ENCODE data around the gene RNF157.

The RNF157 gene

DNA sequence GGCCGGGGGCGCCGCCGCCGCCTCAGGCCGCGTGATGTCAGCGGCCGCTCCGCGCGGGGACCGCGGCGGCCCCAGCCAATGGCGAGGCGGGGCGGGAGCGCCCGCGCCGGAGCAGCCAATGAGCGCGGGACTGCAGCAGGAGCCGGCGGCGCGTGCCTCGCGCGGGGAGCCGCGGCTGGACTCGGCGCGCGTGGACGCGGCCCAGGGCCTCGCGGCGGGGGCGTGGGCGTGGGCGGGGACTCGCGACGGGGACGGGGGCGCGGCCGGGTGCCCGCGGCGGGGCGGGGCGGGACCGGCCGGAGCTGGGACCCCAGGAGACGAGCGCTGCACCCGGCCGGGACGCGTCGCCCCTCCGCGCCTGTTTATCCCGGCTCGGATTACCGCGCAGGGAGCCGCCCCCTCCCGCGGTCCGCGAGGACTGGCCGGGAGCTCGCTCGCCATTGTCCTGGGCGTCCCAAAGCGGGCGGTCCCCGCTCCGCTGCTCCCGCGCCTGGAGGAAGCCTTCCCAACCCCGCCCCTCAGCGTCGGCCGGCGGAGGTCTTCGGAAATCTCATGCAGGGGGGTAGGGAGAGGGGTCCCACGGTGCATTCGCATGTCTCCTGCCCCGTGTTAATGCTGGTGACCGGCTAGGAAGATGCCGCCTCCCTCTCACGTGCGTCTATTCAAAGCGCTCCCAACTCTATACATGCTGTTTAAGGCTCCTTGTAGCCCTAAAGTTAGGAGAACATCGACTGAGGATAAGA is at the start of gene RNF157:
Gene RNF157, minus strand, starts transcription at position 33 of the 743 bp plus-strand sequence. CDS start 253 bp downstream, outside the sequence.
- Histone ChIP-seq H3K9me3 (ENCODE audit: low read depth, low read length) (no peaks in the 10 kb centered on the region), H3K27ac (no peak within 1 kb of the TSS), H3K36me3 (ENCODE audit: insufficient read depth, low read length) (no peaks in the 10 kb centered on the region), H3K4me3 (peak within 1 kb of the TSS; percentile 79), H3K9ac (ENCODE audit: insufficient read length) (peak within 1 kb of the TSS; percentile 45)
- DNase-seq (ENCODE audit: low read depth, low spot score) = no peak
- TF ChIP-seq EZH2 (IDR thresholded peaks at IDR 0.05) (no peak), POLR2AphosphoS5 (IDR thresholded peaks at IDR 0.05; ENCODE audit: borderline replicate concordance, low read depth, low read length) (no peak), FOXP2 (optimal IDR thresholded peaks at IDR 0.05; ENCODE audit: control extremely low read depth, extremely low read length, insufficient read depth) (no peak)

DNA sequence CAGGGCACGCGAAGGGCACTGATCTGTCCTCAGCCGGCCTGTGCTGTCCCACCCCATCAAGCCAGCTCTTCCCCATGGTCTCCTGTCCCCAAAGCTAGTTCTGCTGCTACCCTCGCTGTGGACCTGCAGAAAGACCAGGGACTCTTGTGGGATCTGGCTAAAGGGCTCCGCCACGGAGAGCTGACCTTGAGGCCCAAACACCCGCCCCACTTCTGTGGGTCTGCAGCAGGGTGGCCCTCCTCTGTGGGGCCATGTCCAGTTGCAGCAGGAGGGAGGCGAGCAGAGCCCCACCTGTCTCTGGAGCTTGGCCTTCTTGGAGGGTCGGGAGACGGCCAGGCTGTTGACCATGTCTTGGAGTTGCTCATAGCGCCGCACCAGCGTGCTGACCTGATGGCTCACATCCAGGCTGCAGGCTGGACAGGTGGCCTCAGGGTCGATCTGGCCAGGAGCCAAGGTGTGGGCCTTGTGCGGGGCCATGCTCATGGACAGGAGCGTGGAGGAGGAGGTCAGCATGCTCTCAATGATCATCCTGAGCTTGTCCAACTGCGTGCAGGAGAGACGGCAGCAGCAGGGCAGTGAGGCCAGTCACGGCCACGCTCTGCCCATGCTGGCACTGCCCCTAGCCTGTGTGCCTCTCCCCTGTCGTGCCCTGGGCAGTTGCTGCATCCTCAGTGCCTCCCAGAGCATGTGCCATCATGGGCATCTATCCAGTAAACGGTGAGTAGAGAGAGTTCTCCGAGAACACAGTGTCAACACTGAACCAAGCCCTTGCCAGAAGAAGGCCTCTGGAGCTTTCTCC is 41.5 kb upstream of the RNF157 start:
- H3K9me3 ChIP-seq (ENCODE audit: low read depth, low read length) = no peaks in the 10 kb centered on the region
- H3K4me3 ChIP-seq = no peak overlapping the region
- H3K27ac ChIP-seq = no peak overlapping the region
- TF ChIP-seq FOXP2 (optimal IDR thresholded peaks at IDR 0.05; ENCODE audit: control extremely low read depth, extremely low read length, insufficient read depth) = no peak
- no peak for TF ChIP-seq POLR2AphosphoS5 (IDR thresholded peaks at IDR 0.05; ENCODE audit: borderline replicate concordance, low read depth, low read length)
- TF ChIP-seq EZH2 (IDR thresholded peaks at IDR 0.05) = no peak
- DNase-seq (ENCODE audit: low read depth, low spot score) = no peak
- no peak overlapping the region for H3K9ac ChIP-seq (ENCODE audit: insufficient read length)
- no peaks in the 10 kb centered on the region for H3K36me3 ChIP-seq (ENCODE audit: insufficient read depth, low read length)

GRCh38 chr17:76280650-76281049 is 40.4 kb upstream of the RNF157 start:
- Histone ChIP-seq H3K27ac (no peak overlapping the region), H3K9ac (ENCODE audit: insufficient read length) (no peak overlapping the region), H3K9me3 (ENCODE audit: low read depth, low read length) (no peaks in the 10 kb centered on the region), H3K4me3 (no peak overlapping the region), H3K36me3 (ENCODE audit: insufficient read depth, low read length) (no peaks in the 10 kb centered on the region)
- TF ChIP-seq EZH2 (IDR thresholded peaks at IDR 0.05) (no peak), POLR2AphosphoS5 (IDR thresholded peaks at IDR 0.05; ENCODE audit: borderline replicate concordance, low read depth, low read length) (no peak), FOXP2 (optimal IDR thresholded peaks at IDR 0.05; ENCODE audit: control extremely low read depth, extremely low read length, insufficient read depth) (no peak)
- DNase-seq (ENCODE audit: low read depth, low spot score) = no peak

DNA sequence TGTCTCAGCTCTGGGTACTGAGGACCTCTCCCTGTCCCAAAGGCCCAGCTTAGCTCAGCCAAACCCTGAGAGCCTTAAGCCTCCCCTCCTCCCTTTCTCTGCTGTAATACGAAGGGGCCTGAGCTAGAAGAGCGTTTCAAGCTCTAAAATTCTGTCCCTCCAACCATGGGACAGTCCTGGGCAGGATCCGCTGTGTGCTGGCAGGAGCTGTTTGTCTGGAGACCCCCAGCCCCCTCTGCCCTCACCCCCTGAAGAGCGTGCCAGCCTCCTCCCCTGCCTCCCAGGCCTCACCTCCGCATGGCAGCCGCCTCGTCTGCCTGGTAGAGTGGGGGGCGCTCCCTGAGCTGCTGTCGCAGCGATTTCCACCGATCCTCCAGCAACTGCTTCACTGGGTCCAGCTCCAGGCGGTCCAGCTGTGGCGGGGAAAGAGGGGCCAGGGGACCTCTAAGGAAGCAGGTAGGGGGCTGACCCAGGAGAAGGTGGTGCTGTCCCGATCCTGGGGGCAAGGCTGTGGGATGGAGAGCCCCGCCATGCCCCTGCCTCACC is 39.5 kb upstream of the RNF157 start:
- Histone ChIP-seq H3K9ac (ENCODE audit: insufficient read length) (no peak overlapping the region), H3K9me3 (ENCODE audit: low read depth, low read length) (no peaks in the 10 kb centered on the region), H3K36me3 (ENCODE audit: insufficient read depth, low read length) (no peaks in the 10 kb centered on the region), H3K27ac (no peak overlapping the region), H3K4me3 (no peak overlapping the region)
- TF ChIP-seq FOXP2 (optimal IDR thresholded peaks at IDR 0.05; ENCODE audit: control extremely low read depth, extremely low read length, insufficient read depth) = no peak
- TF ChIP-seq EZH2 (IDR thresholded peaks at IDR 0.05) = no peak
- TF ChIP-seq POLR2AphosphoS5 (IDR thresholded peaks at IDR 0.05; ENCODE audit: borderline replicate concordance, low read depth, low read length) = no peak
- DNase-seq (ENCODE audit: low read depth, low spot score) = no peak

DNA sequence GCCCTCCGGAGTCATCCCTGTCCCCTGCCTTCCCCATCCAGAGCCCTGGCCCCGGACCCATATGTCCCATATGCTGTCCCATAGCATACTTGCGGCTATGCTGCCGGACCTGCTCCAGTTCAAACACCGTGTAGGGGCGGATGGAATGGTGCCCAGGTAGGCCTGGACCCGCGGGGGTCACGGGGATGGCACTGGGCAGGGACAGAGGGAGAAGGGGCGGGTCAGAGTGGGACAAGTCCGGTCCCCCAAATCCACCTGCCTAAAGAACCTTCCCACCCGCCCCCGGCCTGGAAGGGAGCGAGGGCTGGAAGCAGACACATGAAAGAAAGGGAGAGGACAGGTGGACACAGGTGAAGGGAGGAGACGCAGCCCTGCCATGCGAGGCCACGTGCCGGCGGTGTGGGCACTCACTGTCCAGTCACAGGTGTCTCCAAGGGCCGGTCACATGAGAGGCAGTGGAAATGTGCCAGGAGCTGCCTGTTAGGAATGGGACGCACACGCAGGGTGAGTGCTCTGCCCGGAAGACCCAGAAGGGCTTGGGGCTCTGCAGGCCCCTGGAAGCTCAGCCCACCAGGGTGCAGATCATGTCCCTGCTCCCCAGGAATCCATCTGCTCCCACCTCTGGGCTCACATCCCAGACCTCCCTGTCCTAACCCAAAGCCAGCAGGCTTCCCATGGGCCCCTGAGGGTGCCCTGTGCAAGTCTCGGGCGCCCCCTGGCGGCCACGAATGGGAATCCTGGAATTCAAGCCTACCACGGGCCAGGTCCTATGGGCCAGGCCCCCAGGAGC is 38.9 kb upstream of the RNF157 start:
- DNase-seq (ENCODE audit: low read depth, low spot score) = peak; percentile 8
- no peaks in the 10 kb centered on the region for H3K9me3 ChIP-seq (ENCODE audit: low read depth, low read length)

GRCh38 chr17:76278268-76278908 is 38.1 kb upstream of the RNF157 start:
- DNase-seq (ENCODE audit: low read depth, low spot score) = no peak
- Histone ChIP-seq H3K4me3 (no peak overlapping the region), H3K9ac (ENCODE audit: insufficient read length) (no peak overlapping the region), H3K27ac (no peak overlapping the region), H3K9me3 (ENCODE audit: low read depth, low read length) (no peaks in the 10 kb centered on the region), H3K36me3 (ENCODE audit: insufficient read depth, low read length) (no peaks in the 10 kb centered on the region)
- TF ChIP-seq FOXP2 (optimal IDR thresholded peaks at IDR 0.05; ENCODE audit: control extremely low read depth, extremely low read length, insufficient read depth) (no peak), EZH2 (IDR thresholded peaks at IDR 0.05) (no peak), POLR2AphosphoS5 (IDR thresholded peaks at IDR 0.05; ENCODE audit: borderline replicate concordance, low read depth, low read length) (no peak)

More for the DNA sequence above, 38.9 kb upstream of the RNF157 start:
- TF ChIP-seq EZH2 (IDR thresholded peaks at IDR 0.05) (no peak), POLR2AphosphoS5 (IDR thresholded peaks at IDR 0.05; ENCODE audit: borderline replicate concordance, low read depth, low read length) (no peak), FOXP2 (optimal IDR thresholded peaks at IDR 0.05; ENCODE audit: control extremely low read depth, extremely low read length, insufficient read depth) (no peak)
- no peaks in the 10 kb centered on the region for H3K36me3 ChIP-seq (ENCODE audit: insufficient read depth, low read length)
- no peak overlapping the region for H3K4me3 ChIP-seq
- no peak overlapping the region for H3K9ac ChIP-seq (ENCODE audit: insufficient read length)
- H3K27ac ChIP-seq = no peak overlapping the region
